NCI-H526 treated with DMSO at 0.1 percent for 48 hours (cell line): ENCODE measurements around the gene LRP1.
"Not testable (repeated sequence)": the region's sequence is repeated elsewhere in the genome, so short reads cannot be mapped to it uniquely, and the experiment has no call there.

Experiments used
- DNase-seq: peaks from one replicate; lab custom pipeline; 2025; lab: John Stamatoyannopoulos, UW

The LRP1 gene

DNA sequence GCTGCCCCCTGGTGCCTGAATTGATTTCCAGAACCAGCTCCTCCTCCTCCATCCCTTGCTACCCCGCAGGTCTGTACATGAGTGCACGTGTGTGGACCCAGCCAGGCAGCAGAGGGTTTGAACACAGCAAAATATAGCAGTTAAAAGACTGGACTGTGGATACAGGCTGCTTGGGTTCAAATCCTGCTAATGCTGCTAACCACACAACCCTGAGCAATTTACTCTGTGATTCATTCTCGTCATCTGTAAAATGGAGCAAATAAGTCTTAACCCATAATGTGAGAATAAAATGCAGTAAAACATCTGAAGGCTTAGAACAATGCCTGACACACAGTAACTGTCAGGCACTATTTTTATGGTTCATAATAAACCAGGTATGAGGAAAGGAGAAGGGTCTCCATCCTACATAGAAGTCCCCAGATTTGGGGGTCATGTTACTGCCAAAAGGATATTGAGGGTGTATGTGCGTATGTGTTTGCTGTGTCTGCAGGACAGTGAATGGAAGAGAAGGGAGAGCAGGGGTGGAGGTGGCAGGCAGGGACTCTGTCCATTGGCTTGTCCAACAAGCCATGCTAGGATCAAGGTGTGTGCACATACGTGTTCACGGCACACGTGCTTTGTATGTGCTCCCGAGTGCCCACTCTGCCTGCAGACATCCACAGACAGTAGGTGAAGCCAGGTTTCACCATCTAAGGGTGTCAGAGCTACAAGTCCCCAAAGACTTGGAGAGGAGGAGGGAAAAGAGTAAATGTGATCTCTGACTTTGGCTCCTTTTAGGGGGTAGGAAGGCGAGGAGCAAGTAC, 15.6 kb upstream of the LRP1 start:
- DNase-seq, result peak; percentile 84

DNA sequence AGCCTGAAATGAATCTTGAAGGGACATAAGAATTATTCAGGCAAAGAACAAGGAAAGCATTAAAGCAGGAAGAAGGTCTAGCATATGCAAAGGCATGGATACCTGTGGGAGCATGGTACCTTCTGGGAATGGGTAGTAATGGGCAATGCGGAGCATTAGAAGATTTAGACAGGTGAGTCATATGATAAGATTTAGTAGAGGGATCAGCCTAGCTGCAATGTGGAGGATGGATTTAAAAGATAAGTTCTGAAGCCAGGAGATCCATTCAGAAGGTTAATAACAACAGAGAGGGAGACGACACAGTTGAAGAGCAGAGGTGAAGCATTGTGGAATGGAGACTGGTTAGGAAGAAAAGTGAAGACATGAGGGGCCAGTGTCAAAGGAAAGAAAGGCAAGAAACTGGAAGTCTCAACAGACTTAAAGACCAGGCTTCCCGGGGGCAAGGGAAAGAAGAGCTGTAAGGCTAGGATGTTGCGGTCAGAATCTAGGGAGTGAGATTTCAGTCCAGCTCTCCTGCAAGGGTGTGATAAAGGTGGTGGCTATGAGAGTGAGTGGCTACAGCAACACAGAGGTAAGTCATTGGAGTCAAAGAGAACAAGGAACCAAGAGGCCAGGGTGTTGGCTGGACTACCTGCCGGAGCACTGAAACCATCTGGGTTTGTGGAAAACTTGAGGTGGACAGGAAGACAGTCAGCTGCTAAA, 11.6 kb upstream of the LRP1 start:
- no peak for DNase-seq

DNA sequence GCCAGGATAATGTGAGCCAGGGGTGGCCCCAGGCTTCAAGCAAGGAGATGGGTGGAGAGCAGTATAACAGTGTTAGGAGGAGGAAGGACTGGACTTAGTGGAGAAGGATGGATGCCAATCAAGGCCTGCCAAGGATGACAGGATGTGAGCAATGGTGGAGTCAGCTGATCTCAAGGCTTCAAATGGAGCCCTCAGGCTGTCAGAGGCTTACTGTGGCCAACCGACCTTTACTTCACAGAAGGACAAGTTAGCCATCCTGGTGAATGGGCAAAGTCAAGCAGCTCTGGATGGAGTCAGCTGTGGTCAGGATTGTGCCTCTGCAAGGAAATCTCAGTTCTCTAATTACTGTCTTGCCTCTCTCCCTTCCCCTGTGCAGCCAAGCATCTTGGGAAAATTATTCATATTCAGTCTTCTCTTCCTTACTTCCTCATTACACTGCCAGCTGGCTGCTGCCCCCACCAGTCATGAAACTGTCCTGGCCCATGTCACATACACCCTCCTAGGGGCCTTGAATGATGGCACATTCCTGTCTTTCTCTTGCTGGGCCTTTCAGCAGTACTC, 9.5 kb upstream of the LRP1 start:
- DNase-seq, result no peak

DNA sequence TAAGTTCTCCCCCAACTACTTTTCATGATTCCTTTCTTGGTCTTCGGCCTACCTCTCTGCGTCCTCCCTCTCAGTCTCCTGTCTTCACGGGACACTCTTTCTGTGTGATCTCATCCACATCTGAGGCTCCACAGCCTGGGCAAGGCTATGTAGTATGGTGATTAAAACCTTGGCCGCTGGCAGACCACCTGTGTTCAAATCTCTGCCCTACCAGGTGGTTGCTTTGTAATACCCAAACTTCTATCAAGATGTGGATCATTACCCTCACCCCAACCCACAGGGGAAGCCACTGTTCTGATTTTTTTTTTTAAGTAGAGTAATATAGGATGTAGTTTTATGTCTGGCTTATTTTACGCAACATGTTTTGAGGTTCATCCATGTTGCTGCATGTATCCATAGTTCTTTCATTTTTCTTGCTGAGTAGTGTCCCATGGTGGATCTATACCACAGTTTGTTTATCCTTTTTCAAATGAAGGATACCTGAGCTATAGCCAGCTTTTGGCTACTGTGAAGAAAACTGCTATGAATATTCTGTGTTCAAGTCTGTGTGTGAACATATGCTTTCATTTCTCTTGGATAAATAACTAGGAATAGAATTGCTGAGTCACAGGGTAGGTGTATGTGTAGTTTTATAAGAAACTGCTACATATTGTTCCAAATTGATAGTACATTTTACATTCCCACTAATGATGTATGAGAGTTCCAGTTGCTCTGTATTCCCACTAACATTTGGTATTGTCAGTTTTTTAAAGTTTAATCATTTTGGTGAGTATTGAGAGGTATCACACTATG, 8.8 kb upstream of the LRP1 start:
- no peak for DNase-seq

DNA sequence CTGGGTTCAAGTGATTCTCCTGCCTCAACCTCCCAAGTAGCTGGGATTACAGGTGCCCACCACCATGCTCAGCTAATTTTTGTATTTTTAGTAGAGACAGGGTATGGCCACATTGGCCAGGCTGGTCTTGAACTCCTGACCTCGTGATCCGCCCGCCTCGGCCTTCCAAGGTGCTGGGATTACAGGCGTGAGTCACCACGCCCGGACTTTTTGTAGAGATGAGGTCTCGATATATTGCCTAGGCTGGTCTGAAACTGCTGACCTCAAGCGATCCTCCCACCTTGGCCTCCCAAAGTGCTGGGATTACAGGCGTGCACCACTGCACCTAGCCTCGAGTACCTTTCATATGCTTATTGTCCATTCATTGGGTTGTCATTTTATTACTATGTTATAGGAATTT, 7.6 kb upstream of the LRP1 start:
- DNase-seq, result not testable (repeated sequence)

DNA sequence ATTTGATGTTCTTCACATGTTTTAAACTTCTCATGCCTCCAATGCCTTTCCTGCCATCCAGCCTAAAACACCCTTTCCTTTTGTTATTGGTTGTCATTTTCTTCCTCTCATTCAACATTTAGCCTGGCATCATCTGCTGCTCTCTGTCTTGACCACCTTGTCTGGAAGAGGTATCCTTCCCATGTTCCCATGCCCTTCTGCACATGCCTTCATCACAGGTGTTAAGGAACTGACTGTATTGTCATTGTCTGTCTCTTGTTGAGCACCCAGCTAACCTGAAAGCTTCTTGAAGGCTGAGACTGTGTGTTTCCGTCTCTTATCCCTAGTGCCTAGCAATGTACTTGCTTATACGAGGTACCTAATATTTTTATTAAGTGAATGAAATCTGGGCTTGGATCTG, 4.5 kb upstream of the LRP1 start:
- DNase-seq, result no peak

DNA sequence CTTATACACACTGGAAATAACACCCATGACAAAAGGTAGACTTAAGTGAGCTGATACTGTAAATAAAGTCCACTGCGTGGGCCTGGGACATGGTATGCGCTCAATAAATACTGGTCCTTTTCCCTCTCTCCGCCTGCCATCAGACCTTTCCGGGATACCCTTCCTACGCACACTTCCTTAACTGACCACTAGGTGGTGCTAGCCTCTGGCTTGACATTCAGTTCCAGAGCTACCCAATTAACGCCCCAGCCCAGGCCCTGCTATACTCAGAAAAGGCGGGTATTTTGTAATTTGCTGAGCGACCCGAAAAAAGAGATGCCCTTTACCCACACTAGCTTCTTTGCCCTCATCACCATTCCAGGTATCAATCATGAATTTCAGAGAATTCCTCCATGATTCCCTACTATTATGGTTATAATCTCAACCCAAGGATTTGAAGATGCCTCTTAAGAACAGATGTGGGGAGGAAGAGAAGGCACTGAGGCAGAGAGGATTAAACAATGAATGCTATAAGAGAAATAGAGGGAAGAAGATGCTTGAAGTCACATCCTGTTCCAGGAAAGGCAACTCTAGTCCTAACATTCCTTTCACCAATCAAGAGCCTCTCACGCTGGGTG, 3.9 kb upstream of the LRP1 start:
- DNase-seq, result peak; percentile 31

DNA sequence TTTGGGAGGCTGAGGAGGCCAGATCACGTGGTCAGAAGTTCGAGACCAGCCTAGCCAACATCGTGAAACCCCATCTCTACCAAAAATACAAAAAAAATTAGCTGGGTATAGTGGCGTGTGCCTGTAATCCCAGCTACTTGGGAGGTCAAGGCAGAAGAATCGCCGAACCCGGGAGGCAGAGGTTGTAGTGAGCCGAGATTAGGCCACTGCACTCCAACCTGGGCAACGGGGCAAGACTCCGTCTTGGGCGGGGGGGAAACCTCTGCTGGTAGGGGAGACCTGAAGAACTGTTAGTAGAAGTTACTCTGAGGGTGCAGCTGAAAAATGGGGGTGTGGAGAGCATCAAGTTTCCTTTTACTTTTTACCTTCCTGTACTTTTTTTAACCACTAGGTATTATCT, 2.2 kb upstream of the LRP1 start:
- DNase-seq, result no peak

DNA sequence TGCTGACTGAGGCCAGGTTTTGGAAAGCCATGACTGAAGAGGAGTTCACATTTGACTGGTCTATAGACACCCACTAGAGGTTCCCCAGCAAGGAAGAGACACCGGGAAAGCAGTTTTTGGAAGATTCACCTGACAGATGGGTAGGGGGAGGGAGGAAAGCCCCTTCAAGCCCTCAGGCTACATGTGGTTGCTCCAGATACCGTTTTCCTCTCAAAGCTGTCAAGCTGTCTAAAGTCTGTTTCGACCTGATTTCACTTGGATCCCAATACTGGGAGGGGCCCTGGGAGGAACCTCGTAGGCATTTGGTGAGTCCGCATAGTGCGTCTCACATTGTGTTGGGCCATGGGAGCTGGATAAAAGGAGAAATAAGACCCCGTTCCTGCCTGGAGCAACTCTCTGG, 1.7 kb upstream of the LRP1 start:
- no peak for DNase-seq

DNA sequence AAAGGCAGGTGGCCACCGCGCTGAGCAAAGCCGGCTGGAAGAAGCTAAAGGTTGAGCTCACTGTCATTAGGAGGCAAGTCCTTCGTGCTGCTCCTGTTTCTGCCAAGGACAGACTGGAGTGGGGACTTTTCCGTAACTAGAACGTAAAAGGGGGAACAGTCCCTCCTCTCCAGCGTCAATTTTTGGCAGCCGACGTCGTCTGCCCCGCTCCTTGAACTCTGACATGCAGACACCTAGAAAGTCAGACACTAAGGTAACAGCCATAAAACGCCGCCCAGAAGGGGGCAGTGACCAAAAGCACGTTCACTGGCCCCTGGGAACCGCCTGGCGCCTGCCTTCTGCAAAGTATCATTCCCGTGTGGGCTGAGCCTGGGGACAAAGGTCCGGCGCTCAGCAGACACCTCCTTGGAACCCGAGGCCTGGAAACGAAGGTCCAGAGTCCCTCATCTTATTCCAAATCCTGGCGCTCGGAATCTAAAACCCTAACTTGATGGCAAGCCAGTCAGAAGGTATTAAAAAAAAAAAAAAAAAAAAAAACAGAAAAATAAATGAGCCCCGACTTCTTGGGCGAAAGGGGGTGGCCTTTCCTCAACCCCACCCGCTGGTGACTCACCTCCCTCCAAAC, 1.1 kb upstream of the LRP1 start:
- peak; percentile 23 for DNase-seq

DNA sequence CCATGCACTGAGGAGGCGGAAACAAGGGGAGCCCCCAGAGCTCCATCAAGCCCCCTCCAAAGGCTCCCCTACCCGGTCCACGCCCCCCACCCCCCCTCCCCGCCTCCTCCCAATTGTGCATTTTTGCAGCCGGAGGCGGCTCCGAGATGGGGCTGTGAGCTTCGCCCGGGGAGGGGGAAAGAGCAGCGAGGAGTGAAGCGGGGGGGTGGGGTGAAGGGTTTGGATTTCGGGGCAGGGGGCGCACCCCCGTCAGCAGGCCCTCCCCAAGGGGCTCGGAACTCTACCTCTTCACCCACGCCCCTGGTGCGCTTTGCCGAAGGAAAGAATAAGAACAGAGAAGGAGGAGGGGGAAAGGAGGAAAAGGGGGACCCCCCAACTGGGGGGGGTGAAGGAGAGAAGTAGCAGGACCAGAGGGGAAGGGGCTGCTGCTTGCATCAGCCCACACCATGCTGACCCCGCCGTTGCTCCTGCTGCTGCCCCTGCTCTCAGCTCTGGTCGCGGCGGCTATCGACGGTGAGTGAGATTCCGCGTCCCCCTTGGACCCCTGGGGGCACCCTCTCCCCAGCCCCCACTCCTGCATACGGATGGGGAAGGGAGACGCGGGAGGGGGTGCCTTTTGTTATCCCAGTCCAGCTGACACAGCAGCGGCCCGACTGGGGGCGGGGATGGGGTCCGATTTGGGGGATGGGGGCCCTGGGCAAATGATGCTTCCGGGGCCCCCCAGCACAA, 400 bp downstream of the LRP1 start:
- no peak for DNase-seq

DNA sequence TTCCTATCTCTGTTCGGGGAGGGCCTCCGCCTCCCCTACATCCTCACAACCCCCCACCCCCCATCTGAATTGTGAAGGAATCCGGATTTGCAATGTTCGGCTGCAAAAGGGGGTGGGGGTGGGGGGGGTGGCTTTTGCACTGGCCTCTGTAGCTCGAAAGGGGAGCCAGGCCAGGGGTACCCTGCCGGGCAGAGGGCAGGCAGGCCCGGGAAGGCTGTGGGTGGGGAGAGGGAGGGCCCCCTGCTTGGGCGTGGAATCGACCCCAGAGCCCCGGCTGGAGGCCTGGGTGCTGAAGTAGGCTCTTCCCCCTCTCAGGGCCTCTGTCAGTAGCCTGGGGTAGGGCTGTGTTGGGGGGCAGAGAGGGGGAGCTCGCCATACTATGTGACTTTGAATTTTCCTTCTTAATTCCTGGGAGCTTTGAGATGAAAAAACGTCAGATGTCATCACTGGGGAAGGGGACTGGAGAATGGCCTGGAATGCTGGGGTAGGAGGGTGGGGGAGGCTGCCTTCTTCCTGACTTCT, 1.1 kb downstream of the LRP1 start:
- DNase-seq, result no peak

DNA sequence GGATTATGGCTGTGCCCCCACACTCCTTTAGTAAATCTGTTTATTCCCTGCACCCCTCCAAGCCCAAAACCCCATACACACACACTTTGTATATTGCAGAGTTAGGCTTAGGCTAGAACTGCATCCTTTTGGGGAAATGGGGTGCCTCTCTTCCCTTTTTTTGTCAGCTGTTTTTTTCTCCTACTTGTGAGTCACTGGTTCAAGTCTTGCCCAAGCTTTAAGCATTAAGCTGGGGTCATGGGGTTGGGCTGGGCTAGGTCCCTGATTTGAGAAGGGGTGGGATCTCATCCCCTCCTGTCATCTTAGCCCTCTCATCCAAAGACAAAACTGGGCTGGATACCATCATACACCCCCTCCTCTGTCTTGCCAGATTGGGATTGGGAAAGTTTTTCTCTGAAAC, 1.6 kb downstream of the LRP1 start:
- DNase-seq, result no peak

DNA sequence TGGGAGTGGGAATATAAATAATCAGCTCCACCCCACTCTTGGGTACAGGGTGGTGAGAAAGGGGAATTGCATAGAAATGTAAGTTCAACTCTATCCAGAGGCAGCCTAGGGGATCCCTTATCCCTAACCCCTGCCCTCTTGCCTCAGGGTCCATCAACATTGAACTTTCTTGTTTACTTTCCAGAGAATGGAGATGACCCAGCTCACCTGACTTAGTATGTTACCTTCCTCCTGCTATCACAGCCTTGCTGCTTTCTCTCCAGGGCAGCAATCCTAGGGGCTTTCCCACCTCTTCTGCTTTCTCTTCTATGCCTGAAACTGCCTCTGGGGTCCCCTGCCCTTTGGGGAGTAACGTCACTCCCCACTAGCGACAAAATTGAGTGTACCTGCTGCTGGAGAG, 2.7 kb downstream of the LRP1 start:
- no peak for DNase-seq

DNA sequence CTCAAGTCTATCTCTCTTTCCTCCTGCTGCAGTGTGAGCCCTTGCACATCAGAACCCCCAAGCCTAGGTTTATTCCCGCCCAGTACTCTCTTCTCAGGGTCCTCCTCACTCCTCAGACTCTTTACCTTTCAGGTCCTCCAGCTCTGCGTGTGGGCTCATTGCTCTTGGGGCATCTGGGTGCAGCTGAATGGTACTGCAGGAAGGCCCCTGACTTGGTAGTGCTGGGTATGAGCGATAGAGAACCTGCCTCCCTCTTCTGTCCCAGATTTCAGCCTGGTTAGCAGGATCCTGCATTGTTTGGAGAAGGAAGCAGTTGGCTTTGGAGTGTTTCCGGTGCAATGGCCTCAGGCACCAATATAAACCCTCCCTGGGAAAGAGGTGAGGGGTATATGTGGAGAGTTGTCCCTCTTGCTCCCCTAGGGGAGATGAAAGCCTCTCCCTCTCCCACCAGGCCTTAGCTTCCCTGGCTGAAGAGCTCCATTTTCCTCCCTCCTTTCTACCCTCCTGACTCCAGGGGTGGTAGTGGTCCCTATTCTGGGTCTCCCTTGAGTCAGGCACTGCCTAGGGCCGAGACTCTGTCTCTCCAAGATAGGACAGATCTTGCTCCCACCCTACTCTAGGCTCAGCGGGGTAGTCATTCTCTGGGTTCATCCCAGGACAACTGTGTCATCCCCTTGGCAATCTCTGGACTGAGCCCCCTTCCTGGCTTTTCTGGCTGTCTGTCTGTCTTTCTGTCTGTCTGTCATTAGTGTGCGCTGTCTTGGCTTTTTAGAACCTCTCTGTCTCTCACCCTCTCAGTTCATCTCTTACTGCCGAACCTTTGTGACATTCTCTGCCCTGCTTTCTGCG, 3.8 kb downstream of the LRP1 start:
- no peak for DNase-seq

DNA sequence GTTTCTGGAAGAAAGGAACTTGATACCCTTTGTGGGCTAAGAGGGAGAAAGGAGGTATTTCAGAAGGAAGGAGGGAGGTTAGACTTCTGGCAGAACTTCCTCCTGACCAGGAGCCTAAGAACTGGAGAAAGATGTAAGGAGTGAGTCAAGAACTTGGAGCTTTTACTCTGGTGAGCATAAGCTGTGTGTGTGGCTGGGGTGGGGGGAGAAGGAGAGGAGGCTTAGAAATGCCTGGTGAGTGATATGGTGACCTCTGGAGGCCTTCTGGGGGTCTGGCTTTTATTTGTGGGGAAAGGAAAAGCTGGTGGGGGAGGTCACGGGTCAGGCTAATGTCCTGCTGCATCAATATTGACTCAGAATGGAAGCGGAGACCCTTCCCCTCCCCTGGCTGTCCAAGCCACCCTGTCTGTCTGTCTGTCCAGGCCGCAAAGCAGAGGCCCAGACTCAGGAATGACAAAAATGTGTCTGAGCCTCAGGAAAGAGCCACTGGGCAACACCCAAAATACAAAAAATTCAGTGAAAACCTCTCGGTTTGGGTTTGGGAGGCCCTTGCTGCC, 4.8 kb downstream of the LRP1 start:
- DNase-seq, result no peak

DNA sequence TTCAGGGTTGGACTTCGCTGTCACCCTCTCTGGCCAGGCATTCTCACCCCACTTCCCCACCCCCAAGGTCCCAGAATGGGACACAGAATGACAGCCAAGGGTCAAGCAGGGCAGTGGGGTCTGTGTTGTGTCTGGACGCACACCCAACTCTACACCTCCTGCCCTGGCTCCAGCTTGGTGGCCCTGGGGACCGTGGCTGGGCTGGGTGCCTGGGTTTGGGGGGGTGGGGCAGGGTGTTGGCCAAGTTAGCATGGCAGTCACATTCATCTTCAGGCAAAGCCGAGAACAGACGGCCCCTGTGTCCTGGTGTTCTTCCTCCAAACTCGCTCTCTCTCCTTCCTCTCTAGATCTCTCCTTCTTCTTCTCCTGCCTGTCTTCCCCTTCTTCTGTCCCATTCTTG, 5.6 kb downstream of the LRP1 start:
- no peak for DNase-seq

DNA sequence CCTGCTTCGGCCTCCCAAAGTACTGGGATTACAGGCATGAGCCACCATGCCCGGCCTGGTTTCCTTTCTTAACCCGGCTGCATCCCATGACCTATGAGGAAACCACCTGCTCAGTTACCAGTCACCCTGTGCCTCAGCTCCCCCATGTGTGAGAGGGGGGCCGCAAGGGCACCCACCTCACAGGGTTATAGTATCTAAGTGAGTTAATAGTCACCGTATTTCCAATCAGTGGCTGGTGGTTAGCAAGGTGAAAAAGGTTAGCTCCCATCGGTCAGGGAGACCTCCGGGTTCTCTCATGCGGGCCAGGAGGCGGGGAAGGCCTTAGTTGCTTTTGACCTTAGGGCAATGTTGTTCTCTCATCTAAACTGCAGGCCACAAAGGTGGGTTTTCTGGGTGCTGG, 6.7 kb downstream of the LRP1 start:
- no peak for DNase-seq

DNA sequence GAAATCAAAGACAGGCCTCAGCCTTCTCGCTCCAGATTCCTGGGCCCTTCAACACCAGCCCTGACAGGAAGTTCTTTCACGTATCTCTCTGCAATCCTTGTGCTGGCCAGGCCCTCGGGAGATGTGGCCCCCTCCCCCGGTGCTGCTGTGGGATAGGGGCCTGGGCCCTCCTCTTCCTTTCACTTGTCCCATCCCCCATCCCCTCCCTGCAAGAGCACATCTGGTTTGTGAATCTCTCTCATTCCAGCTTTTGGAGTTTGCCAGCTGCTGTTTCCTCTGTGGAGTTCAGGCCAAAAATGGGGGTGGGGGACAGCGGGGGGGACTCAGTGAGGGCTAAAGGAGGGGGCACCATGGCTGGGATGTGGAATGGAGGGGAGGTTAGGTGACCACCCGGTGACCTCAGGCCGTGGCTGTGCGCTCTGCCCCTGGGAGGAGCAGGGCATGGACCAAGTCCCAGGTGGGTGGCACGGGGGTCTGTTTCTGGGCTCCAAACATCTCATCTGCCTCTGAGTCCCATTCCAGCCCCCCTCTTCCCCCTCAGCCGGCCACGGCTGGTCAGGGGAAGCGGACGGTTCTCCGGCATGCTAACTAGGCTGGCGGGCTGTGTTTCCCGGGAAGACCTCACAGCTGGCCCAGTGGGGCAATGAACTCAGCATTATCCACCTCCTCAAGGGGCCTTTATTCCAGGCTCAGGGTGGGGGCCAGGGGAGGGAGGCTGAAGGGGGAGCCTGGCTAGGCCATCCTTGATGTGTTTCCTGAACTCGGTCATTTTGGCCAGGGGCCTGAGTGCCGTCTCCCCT, 7.4 kb downstream of the LRP1 start:
- DNase-seq, result no peak
